Measurements from ENCODE around the gene CLEC6A.
"Not testable (repeated sequence)": the region's sequence is repeated elsewhere in the genome, so short reads cannot be mapped to it uniquely, and the experiment has no call there.

Gene CLEC6A

GRCh38 chr12:8495671-8496070 is 39.9 kb downstream of the CLEC6A start:
- DNase-seq (ENCODE audit: low read depth), result not testable (repeated sequence)

- DNase-seq (ENCODE audit: low read depth), result not testable (repeated sequence)
Measured at GRCh38 chr12:8496074-8496473, 40.3 kb downstream of the CLEC6A start.

- no peak for DNase-seq (ENCODE audit: low read depth)
Measured at GRCh38 chr12:8499616-8500015, 43.9 kb downstream of the CLEC6A start.

GRCh38 chr12:8501720-8502119 is 46.0 kb downstream of the CLEC6A start:
- no peak for DNase-seq (ENCODE audit: low read depth)

GRCh38 chr12:8504351-8504750 is 48.6 kb downstream of the CLEC6A start:
- no peak for DNase-seq (ENCODE audit: low read depth)

GRCh38 chr12:8507596-8507995 is 51.8 kb downstream of the CLEC6A start:
- no peak for DNase-seq (ENCODE audit: low read depth)

GRCh38 chr12:8508223-8508622 is 52.5 kb downstream of the CLEC6A start:
- DNase-seq (ENCODE audit: low read depth), result no peak

- no peak for DNase-seq (ENCODE audit: low read depth)
Measured at GRCh38 chr12:8508910-8509841, 53.4 kb downstream of the CLEC6A start.

- no peak for DNase-seq (ENCODE audit: low read depth)
Measured at GRCh38 chr12:8513256-8513655, 57.5 kb downstream of the CLEC6A start, which contains the start of gene CLEC4D. TSS of gene CLEC4D (plus strand) at chr12:8513503. CDS start at chr12:8513733, 230 bp downstream.

GRCh38 chr12:8517971-8518370 is 62.2 kb downstream of the CLEC6A start:
- no peak for DNase-seq (ENCODE audit: low read depth)

- DNase-seq (ENCODE audit: low read depth), result no peak
Measured at GRCh38 chr12:8519171-8519570, 63.4 kb downstream of the CLEC6A start.

GRCh38 chr12:8527250-8528130 is 71.7 kb downstream of the CLEC6A start:
- DNase-seq (ENCODE audit: low read depth), result no peak

Data from iris pigment epithelial cell (primary cell).